Activated CD4-positive, alpha-beta T cell treated with anti-CD3 and anti-CD28 coated beads for 24 hours (primary cell): Measurements from ENCODE around the gene KCNB1.

Experiments used
- DNase-seq, 2 donors: peaks; one replicate each; pipeline ENCODE4 v3.0.0-alpha.2; 2020; ENCODE audit warnings: low read depth in 2 of 2

The KCNB1 gene

DNA sequence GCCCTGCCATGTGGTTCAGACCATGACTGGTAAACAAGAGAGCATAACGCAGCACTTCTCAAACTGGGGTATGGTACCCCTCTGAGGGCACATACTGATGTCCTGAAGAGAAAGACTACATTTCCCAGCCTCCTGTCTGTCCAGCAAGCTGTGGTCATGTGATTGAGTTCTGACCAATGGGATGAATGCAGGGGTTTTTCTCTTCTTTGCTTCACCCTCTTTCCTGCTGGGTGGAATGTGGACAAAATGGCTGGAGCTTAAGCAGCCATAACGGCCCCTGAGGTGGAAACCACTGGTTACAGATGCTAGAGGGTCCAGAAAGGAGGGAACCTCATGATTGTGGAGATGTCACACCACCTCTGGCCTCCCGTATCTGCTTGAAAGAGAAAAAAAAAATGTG lies 19.4 kb upstream of the KCNB1 start:
- no peak for DNase-seq

DNA sequence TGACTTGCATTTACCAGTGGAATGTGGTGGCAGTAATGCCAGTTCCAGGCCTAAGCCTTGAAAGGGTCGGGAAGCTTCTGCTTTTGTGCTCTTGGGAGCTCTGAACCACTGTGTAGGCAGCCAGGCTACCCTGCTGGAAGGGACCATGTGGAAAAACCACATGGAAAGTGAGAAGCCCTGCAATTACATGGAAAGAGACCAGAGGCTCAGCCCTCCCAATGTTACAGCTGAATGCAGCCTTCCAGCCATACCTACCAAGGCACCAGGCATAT lies 14.9 kb upstream of the KCNB1 start:
- no peak for DNase-seq

DNA sequence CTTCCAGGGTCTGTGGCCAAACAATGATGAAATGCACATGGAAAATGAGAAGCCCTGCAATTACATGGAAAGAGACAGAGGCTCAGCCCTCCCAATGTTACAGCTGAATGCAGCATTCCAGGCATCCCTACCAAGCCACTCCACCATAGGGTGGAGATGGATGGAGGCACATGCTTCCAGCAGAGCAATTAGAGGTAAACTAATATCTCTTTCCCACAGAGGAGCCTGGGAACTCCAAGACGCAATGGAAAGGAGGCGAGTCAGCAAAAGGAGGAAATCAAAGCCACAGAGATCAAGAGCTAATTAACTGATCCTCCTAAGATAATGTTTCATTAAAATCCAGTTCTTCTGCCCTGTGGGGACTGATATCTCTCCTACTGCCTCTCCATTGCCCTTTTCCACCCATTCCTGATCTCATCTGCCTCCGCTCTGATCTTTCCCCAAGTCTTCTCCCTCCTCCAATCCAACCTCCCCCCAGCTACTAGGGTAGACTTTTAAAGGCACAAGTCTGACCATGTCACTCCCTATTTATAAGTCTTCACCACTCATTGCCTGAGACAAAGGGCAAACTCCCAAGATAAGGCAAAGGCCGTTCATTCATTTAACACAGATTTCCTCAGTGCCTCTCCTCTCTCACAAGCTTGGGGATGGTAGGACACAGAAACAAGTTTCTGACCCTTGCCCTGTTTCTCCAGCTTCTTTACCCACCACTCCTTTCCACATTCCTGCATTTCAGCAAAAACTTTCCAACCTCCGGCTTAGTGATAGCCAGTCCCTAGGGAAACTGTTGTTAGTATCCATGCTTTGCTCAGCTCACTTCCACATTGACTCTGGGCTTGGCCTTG lies 14.3 kb upstream of the KCNB1 start:
- no peak for DNase-seq

DNA sequence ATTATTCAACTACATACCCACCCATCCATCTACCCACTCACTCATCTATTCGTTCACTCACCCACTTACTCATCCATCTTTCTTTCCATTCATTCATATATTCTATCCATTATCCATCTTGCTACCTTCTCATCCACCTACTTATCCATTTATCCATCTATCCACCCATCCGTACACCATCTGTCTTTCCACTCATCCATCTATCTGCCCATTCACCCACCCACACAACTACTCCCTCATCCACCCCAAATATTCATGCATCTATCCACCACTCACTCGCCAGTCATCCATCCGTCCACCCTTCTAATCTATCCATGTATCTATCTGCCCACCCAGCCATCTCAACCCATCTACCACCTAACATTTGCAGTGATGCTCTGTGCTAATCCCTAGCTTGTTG lies 13.6 kb upstream of the KCNB1 start:
- DNase-seq = no peak

DNA sequence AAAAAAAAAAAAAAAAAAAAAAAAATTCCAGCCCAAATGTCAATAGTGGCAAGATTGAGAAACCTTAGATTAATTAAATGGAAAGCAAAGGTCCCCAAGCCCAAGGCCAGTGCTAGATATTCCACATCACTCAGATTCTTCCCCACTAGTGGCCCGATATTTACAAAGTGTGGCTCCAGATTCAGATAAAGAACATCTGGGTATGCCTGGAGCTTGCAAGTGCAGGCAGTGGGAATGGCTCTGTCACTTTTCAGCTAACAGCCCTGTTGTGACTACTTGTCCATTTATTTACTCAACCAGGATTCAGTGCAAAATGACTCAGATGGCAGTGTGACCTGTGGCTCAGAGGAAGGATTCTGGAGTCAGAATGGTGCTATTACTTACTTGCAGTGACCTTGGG lies 8.2 kb upstream of the KCNB1 start:
- no peak for DNase-seq

DNA sequence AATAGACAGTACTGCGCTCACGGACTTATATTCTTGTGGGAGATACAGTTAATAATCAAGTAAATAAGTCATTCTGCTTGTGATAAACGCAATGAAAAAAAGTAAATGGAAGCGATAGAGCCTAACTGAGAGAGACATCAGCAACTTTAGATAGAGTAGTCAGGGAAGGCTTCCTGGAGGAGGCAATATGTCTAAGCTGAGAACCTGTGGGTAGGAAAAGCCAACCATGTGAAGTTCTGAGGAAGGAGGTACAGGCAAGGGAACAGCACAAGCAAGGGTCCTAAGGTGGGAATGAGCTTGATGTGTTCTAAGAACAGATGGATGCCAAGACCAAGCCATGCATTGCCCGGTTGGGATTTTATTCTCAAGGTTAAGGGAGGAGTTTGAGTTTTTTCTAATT lies 7.2 kb upstream of the KCNB1 start:
- DNase-seq = no peak

DNA sequence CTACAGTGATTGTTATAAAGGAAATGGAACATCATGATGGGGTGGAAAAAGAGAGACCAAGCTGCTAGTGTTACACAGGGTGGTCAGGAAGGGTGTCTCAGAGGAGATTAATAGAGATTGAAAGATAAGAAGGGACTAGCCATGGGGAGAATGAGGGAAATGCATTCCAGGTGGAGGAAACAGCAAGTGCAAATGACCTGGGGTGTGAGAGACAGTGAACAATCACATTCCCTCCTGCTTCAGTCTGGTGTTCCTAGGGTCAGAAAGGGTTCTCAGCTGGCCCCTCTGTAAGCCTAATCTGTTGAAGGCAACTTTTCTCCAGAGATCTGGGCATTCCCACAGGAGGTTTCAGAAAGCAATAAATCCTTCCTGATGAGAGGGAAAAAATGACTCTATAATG lies 3.6 kb upstream of the KCNB1 start:
- DNase-seq = no peak

DNA sequence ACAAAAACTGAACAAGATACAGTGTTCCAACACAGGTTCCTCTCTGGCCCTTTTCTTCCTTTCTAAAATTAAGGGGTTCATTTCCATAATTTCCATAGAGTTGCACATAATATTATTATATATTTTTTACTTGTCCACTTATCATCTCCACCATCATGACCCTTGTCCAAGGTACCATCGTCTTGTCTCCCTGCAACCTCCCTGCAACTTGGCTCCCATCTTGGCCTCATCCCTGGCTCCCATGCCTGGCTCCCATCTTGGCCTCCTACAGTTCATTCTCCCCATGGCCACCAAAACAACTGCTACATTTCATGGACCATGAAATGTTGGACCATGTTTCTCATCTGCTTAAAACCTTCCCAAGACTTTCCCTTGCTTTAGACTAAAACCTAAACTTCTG lies 3.1 kb upstream of the KCNB1 start:
- DNase-seq = no peak

DNA sequence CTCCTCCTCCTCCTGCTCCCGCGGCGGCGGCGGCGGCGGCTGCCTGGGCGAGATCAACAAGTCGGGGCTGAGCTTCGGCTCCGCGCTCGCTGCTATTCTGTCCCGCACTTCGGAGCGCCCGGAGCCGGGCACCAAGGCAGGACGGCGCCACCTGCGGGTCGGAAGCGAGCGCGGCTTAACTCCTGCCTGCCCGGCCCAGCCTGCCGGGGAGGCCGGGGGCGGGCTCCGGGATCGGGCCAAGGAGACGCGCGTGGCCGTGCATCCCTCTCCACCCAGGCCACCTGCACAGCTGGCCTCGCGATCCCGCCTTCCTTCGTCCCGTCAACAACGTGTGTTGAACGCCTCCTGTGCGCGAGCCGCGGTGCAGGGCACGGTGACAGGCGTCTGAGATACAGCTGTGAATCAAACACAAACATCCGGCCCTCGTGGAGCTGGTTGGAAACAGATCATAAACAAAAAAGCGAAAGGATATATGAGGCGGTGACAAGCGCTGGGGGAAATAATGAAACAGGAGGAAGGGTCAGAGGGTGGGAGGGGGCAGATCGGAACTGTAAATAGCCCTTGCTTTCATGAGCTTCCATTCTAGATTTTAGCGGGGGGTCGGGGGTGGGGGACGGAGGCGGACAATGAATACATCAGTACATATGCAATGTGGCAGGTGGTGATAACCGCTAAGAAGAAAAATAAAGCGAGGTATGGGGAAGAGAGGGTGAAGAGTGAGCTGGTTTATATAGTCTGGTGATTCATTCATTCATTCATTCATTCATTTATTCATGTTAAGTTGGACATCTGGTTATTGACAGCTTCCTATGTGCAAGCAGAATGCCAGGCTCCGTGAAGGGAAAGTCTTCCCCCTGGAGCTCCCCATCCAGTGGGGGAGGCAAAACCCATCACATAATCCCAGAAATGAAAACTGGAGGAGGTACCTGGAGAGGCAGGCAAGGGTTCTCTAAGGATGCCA lies 2.0 kb upstream of the KCNB1 start:
- peak; percentile 42 to 75 for DNase-seq

DNA sequence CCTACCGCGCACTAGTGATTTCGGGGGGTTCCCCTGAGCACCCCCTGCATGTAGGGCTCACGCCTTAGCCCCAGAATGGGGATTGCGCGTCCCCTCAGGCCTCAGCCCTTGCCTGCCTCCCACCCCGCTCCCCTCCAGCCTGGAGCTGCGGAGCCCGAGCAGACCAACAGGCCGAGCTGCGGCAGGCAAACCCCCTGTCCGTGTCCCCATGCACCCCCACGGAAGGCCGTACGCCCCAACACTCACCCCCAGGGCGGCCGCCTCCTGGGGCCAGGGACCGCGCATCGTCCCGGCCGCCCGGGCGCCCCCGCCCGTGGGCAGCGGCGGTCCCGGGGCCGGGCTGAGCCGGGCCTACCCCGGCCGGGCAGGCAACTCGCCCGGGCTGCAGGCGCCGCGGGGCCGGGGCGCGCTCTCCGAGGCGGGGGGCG lies 1.2 kb upstream of the KCNB1 start:
- no peak for DNase-seq

DNA sequence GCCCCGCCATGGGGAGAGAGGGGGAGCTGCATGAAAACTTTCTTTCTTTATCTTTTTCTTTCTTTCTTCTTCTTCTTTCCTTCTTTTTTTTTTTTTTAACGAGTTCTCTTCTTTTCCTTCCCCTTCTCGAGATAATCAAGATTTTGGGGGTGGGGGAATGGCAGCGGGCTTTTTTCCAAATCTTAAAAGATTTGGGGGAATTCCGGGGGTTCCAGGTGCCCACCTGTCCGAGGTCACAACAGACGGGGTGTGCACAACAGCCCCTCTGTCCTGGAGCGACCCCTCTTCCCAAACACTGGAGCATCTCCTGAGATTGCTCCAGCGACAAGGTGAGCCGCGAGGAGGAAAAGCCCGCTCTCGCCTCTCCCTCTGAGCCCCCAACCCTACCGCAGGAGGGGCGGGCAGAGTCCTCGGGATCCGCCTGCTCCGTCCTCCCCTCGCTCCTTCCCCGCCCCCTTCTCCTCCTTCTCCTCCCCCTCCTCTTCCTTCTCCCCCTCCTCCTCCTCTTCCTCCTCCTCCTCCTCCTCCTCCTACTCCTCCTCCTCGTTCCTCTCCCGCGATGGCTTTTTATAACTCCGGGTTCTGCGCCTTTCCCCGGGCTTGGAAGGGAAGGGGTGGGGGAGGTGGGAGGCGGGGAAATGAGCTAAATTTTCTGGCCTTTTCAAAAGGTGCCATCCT lies 689 bp upstream of the KCNB1 start:
- DNase-seq = no peak

DNA sequence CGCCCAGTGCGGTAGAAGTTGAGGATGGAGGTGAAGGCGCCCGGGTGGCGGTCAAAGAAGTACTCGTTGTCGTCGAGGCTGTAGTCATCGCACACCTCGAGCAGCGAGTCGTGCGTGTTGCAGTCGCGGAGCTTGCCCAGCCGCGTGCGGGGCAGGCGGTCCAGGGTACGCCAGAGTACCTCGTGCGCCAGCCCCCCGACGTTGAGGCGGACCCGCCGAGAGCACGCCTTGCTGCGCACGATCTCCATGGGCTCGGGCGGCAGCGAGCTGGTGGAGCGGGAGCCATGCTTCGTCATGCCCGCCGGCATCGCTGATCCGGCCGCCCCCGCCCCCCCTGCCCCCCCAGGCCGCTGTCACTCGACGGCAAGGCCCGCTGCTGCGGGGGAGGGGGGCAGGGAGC lies 295 bp downstream of the KCNB1 start:
- DNase-seq = no peak

DNA sequence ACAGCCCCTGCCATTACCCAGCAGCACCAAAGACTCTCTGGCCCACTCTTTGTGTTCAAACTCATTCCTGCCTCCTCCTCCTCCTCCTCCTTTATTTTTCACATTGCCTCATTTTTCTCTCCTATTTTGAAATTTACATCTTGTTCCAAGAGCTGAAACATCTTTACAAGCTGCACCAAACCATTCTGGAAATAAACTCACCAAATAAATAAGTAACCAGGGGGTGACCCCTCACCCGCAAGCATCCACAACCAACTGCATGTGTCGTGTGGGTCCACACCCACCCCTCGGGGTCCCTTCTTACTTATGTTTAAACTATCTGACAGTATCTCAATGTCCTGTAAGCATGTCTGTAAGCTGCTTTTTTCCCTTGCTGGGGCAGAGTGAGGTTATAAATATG lies 1.4 kb downstream of the KCNB1 start:
- no peak for DNase-seq

DNA sequence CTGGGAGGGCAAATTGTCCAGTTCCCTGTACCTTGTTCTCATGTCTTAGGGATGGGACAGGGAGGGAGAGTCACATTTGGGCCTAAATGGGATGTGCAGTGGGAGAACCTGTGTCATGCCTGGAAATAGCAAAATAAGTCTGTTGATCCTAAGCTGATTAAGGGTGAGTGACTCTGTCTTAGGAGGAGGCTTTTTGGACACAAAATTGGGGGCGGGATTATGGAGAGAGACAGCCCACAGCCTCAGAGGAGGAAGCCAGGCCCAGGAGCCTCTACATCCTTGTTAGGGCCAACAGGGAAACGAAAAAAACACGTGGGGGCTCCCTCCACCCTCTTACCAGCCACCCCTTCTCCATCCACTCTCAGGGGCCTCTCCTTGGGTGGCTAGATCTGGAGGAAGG lies 2.2 kb downstream of the KCNB1 start:
- DNase-seq = no peak

DNA sequence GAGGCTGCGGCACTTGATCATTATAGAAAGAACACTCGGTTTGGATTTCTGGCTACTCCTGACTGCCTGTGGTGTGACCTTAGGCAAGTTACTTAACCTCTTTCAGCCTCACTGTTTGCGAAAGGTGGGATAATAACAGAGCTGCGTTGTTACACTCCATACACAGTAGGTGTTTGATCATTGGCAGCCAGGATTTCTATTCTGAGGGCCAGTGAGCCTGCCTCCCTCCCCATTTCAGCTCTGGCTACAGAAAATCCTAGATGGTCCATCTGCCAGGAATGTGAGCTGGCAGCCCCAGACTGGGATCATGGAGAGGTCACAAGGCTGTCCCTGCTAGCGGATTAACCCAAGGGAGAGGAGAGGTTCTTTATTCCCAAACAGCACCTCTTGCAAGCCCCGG lies 2.7 kb downstream of the KCNB1 start:
- DNase-seq = no peak

DNA sequence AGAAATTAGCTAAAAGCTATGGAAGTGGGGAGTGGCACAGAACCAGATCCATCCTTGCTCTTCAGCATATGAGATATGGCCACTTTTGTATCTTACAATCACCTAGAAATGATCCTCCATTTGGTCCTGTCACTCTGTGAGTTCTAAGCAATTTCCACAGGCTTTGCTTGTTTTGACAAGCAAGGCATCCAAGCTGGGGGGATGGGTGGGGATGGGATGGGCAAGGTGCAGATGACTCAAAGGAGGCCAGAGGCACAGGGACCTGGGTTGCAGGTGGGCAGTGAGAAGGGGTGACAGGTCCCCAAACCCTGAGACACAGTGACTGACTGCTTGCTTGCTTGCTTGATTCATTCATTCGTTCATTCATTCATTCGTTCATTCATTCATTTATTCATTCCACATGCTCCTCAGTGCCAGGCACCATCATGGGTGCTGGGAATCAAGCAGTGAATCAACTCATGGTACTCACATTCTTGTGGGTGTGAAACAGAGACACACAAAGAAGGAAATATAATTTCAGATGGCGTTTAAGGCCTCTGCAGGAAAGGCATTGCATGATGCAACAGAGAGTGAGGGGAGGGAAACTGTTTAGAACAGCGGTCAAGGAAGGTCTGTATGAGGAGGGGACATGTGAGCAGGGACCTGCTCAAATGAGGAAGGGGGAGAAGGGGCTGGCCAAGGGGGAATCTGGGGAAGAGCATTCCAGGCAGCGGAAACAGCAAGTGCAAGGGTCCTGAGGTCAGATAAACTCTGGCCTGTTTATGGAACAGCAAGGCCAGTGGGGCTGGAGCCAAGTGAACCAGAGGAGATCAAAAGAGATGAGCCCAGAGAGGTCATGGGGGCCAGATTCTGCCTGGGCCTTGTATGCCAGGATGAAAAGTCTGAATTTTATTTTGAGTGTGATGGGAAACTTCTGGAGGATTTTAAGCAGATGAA lies 3.4 kb downstream of the KCNB1 start:
- no peak for DNase-seq

DNA sequence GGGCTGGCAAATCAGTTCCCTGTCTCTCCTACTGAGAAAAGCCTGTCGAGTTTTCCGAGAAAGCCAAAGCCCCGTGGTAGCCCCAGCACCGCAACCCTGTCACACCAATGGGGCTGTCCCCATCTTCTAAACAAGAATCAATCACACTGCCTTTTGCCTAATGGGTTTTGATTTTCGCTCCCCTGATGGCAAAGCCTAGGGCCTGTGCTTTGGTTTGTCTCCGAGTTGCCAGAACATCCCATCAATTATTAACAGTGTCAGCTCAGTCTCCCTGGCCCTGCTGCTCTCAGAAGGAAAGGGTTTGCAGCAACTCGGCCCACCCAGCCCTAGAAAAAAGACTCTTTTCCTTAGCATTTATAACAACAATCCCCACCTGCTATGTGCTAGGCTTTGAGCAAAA lies 4.2 kb downstream of the KCNB1 start:
- DNase-seq = no peak

DNA sequence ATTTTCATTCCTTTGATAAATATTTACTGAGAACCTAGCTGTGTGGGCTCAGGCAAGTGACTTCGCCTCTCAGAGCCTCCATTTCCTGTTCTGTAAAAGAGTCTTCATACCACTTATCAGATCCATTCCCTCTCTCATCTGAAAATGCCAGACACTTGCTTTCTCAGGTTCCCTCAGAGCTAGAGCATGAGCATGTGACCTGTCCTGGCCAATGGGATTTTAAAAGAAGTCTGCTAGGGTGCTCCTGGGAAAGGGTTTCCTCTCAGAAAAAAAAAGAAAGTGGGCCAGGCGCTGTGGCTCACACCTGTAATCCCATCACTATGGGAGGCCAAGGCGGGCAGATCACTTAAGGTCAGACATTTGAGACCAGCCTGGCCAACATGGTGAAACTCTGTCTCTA lies 5.3 kb downstream of the KCNB1 start:
- no peak for DNase-seq

DNA sequence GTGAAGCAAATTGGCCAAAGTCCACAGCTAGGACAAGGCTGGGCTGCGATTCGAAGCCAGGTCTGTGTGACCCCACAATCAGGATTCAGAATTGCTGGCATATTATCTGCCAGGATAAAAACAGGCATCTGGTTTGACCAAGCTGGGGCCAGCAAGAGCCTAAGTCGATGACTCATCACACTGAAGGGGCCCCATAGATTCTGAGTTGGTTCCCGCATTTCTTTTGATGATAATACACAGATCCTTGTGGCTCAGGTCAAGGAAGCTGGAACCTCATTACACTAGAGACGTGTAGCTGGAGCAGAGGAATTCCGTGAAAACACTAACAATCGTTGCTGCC lies 6.5 kb downstream of the KCNB1 start:
- no peak for DNase-seq

DNA sequence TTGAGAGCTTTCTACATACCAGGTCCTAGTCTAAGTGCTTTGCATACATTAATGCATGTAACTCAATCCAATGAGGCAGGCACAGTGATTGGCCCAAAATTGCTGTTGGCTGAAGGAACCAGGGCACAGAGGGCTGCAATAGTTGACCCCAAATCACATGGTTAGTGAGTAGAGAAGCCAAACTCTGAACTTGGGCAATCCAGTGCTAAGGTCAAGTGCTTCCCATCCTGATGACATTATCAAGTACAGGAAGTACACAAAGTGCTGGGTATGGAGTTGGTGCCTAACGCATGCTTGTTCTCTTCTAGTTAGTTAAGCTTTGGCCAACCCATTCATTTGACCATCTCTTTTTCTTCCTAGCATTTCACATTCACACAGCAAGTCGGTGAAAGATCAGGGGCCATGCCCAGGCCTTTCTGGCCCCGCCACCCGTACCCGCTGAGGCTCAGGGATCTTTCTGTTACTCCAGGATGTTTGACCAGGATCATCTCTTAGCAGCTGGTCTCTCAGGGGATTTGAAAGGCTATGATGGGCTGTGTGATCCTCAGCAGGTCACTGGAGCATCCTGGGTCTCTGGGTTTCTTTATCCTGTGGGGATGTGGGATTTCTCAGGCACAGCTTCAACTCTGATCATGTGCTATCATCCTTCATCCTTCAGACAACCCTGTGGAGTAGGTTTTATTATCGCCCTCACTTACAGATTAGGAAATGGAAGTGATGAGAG lies 7.0 kb downstream of the KCNB1 start:
- no peak for DNase-seq

DNA sequence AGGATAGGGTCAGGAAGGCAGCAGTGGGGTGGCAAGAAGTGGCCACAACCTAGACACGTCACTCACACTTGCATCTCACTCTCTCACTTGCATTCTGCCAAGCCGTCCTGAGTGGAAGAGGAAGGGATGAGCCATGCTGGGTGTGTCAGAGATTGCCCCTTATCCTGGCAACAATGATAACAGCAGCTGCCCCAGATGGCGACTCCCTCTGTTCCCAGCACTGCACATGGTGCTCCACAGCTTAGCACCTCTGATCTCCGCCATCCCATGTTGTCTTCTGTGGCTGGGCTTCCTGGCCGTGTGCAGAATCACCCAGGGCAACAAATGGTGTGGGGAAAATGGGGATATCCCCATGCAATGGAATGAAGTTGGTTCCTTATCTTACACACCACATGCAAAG lies 11.1 kb downstream of the KCNB1 start:
- DNase-seq = no peak
